ENCODE measurements around the gene APOBR. TPM values are rescaled to one million over a fixed set of nuclear protein-coding genes. Genes with fewer than 3 reads are reported as not detected.
"Not testable (repeated sequence)": the region's sequence is repeated elsewhere in the genome, so short reads cannot be mapped to it uniquely, and the experiment has no call there.

Gene APOBR
- total and polyA plus RNA-seq, 2 experiments from 2014 or later, result not detected

GRCh38 chr16:28475221-28475620, 19.2 kb upstream of the APOBR start:
- DNase-seq, result no peak
- Histone ChIP-seq H3K9me3 (ENCODE audit: low read depth) (no peaks in the 10 kb centered on the region), H3K79me2 (ENCODE audit: insufficient read depth) (no peaks in the 10 kb centered on the region), H3K4me2 (ENCODE audit: unreplicated experiment) (no peak overlapping the region), H3K27me3 (replicated peaks; ENCODE audit: insufficient read depth) (no peaks in the 10 kb centered on the region), H3K4me3 (no peak overlapping the region), H3K9ac (no peak overlapping the region), H2AFZ (no peak overlapping the region), H3F3A (ENCODE audit: insufficient read depth) (no peaks in the 10 kb centered on the region), H3K4me1 (ENCODE audit: insufficient read depth) (no peaks in the 10 kb centered on the region), H4K20me1 (ENCODE audit: insufficient read depth) (no peaks in the 10 kb centered on the region), H3K9me2 (ENCODE audit: insufficient read depth) (no peaks in the 10 kb centered on the region), H3K27ac (no peak overlapping the region), H3K36me3 (ENCODE audit: low read depth) (no peaks in the 10 kb centered on the region)
- no peak for TF ChIP-seq EZH2phosphoT487 (IDR thresholded peaks at IDR 0.05; ENCODE audit: insufficient read depth, low read depth)
- TF ChIP-seq EZH2 (IDR thresholded peaks at IDR 0.05; ENCODE audit: insufficient read depth, poor library complexity, severe bottlenecking), result no peak
- WGBS, 2 experiments (ENCODE audit: low coverage in 1 of 2, low lambda C conversion rate in 2 of 2, missing lambda C conversion rate in 2 of 2), result 98 to 100% methylated on average over 2 of the region's 2 CpGs
- in situ Hi-C loops (cut with MboI), result no loop called here

GRCh38 chr16:28477311-28477920, 17.0 kb upstream of the APOBR start:
- in situ Hi-C loops (cut with MboI), result no loop called here
- Histone ChIP-seq H3F3A (ENCODE audit: insufficient read depth) (no peaks in the 10 kb centered on the region), H3K9ac (no peak overlapping the region), H3K27ac (no peak overlapping the region), H3K4me2 (ENCODE audit: unreplicated experiment) (no peak overlapping the region), H3K79me2 (ENCODE audit: insufficient read depth) (no peaks in the 10 kb centered on the region), H4K20me1 (ENCODE audit: insufficient read depth) (no peaks in the 10 kb centered on the region), H3K4me1 (ENCODE audit: insufficient read depth) (no peaks in the 10 kb centered on the region), H3K4me3 (no peak overlapping the region), H3K9me2 (ENCODE audit: insufficient read depth) (no peaks in the 10 kb centered on the region), H3K36me3 (ENCODE audit: low read depth) (no peaks in the 10 kb centered on the region; the same call in 1 of the 2 replicates), H3K27me3 (replicated peaks; ENCODE audit: insufficient read depth) (no peaks in the 10 kb centered on the region), H2AFZ (no peak overlapping the region), H3K9me3 (ENCODE audit: low read depth) (no peaks in the 10 kb centered on the region)
- DNase-seq, result no peak
- WGBS, 2 experiments (ENCODE audit: low coverage in 1 of 2, low lambda C conversion rate in 2 of 2, missing lambda C conversion rate in 2 of 2), result 90% methylated on average over 14 of the region's 14 CpGs
- TF ChIP-seq EZH2phosphoT487 (IDR thresholded peaks at IDR 0.05; ENCODE audit: insufficient read depth, low read depth), result no peak
- no peak for TF ChIP-seq EZH2 (IDR thresholded peaks at IDR 0.05; ENCODE audit: insufficient read depth, poor library complexity, severe bottlenecking)

GRCh38 chr16:28478506-28479180, 15.8 kb upstream of the APOBR start:
- TF ChIP-seq EZH2 (IDR thresholded peaks at IDR 0.05; ENCODE audit: insufficient read depth, poor library complexity, severe bottlenecking) (no peak), EZH2phosphoT487 (IDR thresholded peaks at IDR 0.05; ENCODE audit: insufficient read depth, low read depth) (no peak)
- Histone ChIP-seq H3K9me3 (ENCODE audit: low read depth) (no peaks in the 10 kb centered on the region), H3K9ac (no peak overlapping the region), H3K36me3 (ENCODE audit: low read depth) (no peaks in the 10 kb centered on the region; the same call in 1 of the 2 replicates), H3K27ac (no peak overlapping the region), H3K79me2 (ENCODE audit: insufficient read depth) (no peaks in the 10 kb centered on the region), H3K9me2 (ENCODE audit: insufficient read depth) (no peaks in the 10 kb centered on the region), H3K27me3 (replicated peaks; ENCODE audit: insufficient read depth) (no peaks in the 10 kb centered on the region), H3K4me2 (ENCODE audit: unreplicated experiment) (no peak overlapping the region), H3K4me1 (ENCODE audit: insufficient read depth) (no peaks in the 10 kb centered on the region), H3K4me3 (no peak overlapping the region), H4K20me1 (ENCODE audit: insufficient read depth) (no peaks in the 10 kb centered on the region), H3F3A (ENCODE audit: insufficient read depth) (no peaks in the 10 kb centered on the region), H2AFZ (no peak overlapping the region)
- in situ Hi-C loops (cut with MboI), result no loop called here
- no peak for DNase-seq
- 96 to 98% methylated on average over 16 of the region's 16 CpGs for WGBS, 2 experiments (ENCODE audit: low coverage in 1 of 2, low lambda C conversion rate in 2 of 2, missing lambda C conversion rate in 2 of 2)

- Histone ChIP-seq H2AFZ (no peak overlapping the region), H3K27ac (no peak overlapping the region), H3K4me2 (ENCODE audit: unreplicated experiment) (no peak overlapping the region), H3K9ac (no peak overlapping the region), H3K36me3 (ENCODE audit: low read depth) (no peaks in the 10 kb centered on the region; the same call in 1 of the 2 replicates), H3K4me1 (ENCODE audit: insufficient read depth) (no peaks in the 10 kb centered on the region), H3K9me2 (ENCODE audit: insufficient read depth) (no peaks in the 10 kb centered on the region), H4K20me1 (ENCODE audit: insufficient read depth) (no peaks in the 10 kb centered on the region), H3K27me3 (replicated peaks; ENCODE audit: insufficient read depth) (no peaks in the 10 kb centered on the region), H3K4me3 (no peak overlapping the region), H3F3A (ENCODE audit: insufficient read depth) (no peaks in the 10 kb centered on the region), H3K79me2 (ENCODE audit: insufficient read depth) (no peaks in the 10 kb centered on the region), H3K9me3 (ENCODE audit: low read depth) (no peaks in the 10 kb centered on the region)
- TF ChIP-seq EZH2 (IDR thresholded peaks at IDR 0.05; ENCODE audit: insufficient read depth, poor library complexity, severe bottlenecking) (no peak), EZH2phosphoT487 (IDR thresholded peaks at IDR 0.05; ENCODE audit: insufficient read depth, low read depth) (no peak)
- in situ Hi-C loops (cut with MboI), result no loop called here
- WGBS, 2 experiments (ENCODE audit: low coverage in 1 of 2, low lambda C conversion rate in 2 of 2, missing lambda C conversion rate in 2 of 2), result 95 to 97% methylated on average over 10 to 13 of the region's 13 CpGs
- no peak for DNase-seq
Measured at GRCh38 chr16:28482026-28482425, 12.4 kb upstream of the APOBR start.

- H3F3A ChIP-seq (ENCODE audit: insufficient read depth); H3K4me2 ChIP-seq (ENCODE audit: unreplicated experiment); H3K4me1 ChIP-seq (ENCODE audit: insufficient read depth); H3K27me3 ChIP-seq (replicated peaks; ENCODE audit: insufficient read depth); H3K36me3 ChIP-seq (ENCODE audit: low read depth); DNase-seq; H2AFZ ChIP-seq; H3K4me3 ChIP-seq; in situ Hi-C loops (cut with MboI); H4K20me1 ChIP-seq (ENCODE audit: insufficient read depth); H3K9ac ChIP-seq; H3K79me2 ChIP-seq (ENCODE audit: insufficient read depth); H3K27ac ChIP-seq; H3K9me3 ChIP-seq (ENCODE audit: low read depth); H3K9me2 ChIP-seq (ENCODE audit: insufficient read depth): not testable (repeated sequence)
- WGBS, 2 experiments (ENCODE audit: low coverage in 1 of 2, low lambda C conversion rate in 2 of 2, missing lambda C conversion rate in 2 of 2), result 91% methylated on average over 5 of the region's 5 CpGs
Measured at GRCh38 chr16:28483361-28483760, 11.1 kb upstream of the APOBR start.

All from GM23248 (cell line).